ENCODE measurements around the gene SLC6A1. TPM values are rescaled to one million over a fixed set of nuclear protein-coding genes. Genes with fewer than 3 reads are reported as not detected.

The SLC6A1 gene
- total RNA-seq, 1 experiment from 2014 or later, result not detected

DNA sequence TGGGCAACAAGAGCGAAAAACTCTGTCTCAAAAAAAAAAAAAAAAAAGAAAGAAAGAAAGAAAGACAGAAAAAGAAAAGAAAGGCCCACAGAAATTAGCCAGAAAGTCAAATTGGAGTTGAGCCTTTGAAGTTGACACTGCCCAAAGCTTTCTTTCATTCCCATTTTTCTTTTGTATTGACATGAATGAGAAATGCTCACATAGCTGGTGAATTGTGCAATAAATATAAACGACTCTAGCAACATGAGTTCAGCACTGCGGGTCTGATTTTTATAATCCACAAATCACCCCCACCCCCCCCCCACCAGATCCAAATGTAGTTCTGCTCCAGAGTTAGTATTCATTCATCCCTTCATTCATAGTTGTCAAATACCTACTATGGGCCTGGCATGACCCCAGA is 37.4 kb downstream of the SLC6A1 start:
- Mint-ChIP-seq H3K27me3 (ENCODE audit: unreplicated experiment) (peaks cover 89% of the 10 kb centered on the region), H3K4me3 (ENCODE audit: low read depth, unreplicated experiment) (no peak overlapping the region), H3K4me1 (ENCODE audit: low read depth, unreplicated experiment) (no peaks in the 10 kb centered on the region), H3K9me3 (ENCODE audit: low read depth, unreplicated experiment) (peaks cover 9% of the 10 kb centered on the region), H3K36me3 (ENCODE audit: insufficient read depth, unreplicated experiment) (peaks cover 3% of the 10 kb centered on the region), H3K27ac (ENCODE audit: unreplicated experiment) (no peak overlapping the region)
- BruUV-seq (replicated peaks), result no TSS peak
- DNase-seq, result no peak
- TF ChIP-seq, protein P1, sequence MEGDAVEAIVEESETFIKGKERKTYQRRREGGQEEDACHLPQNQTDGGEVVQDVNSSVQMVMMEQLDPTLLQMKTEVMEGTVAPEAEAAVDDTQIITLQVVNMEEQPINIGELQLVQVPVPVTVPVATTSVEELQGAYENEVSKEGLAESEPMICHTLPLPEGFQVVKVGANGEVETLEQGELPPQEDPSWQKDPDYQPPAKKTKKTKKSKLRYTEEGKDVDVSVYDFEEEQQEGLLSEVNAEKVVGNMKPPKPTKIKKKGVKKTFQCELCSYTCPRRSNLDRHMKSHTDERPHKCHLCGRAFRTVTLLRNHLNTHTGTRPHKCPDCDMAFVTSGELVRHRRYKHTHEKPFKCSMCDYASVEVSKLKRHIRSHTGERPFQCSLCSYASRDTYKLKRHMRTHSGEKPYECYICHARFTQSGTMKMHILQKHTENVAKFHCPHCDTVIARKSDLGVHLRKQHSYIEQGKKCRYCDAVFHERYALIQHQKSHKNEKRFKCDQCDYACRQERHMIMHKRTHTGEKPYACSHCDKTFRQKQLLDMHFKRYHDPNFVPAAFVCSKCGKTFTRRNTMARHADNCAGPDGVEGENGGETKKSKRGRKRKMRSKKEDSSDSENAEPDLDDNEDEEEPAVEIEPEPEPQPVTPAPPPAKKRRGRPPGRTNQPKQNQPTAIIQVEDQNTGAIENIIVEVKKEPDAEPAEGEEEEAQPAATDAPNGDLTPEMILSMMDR (IDR thresholded peaks at IDR 0.05; ENCODE audit: unreplicated experiment), result no peak
- intact Hi-C loops (cut with micrococcal nuclease; ENCODE audit: unreplicated experiment), result no loop called here
- CTCF ChIA-PET, result no interaction called here

DNA sequence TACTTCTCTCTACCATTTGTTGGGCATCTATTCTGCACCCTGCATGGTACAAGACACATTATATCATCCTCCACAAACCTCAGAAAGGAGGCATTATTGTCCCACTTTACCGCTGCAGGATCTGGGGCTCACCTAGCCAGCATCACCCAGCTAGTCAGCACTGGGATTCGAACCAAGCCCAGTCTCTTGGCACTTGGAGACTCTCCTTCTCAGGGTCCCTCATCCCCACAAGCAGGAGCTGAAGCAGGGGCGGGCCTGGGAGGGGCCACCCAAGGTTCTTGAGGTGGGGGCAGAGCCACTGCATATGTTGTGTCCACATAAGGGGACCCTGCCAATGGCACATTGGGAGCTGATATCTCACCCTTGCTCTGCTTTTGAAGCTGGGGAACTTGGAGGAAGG is 41.3 kb downstream of the SLC6A1 start:
- Mint-ChIP-seq H3K4me1 (ENCODE audit: low read depth, unreplicated experiment) (no peaks in the 10 kb centered on the region), H3K27ac (ENCODE audit: unreplicated experiment) (no peak overlapping the region), H3K9me3 (ENCODE audit: low read depth, unreplicated experiment) (no peaks in the 10 kb centered on the region), H3K27me3 (ENCODE audit: unreplicated experiment) (peaks cover 89% of the 10 kb centered on the region), H3K4me3 (ENCODE audit: low read depth, unreplicated experiment) (no peak overlapping the region), H3K36me3 (ENCODE audit: insufficient read depth, unreplicated experiment) (no peaks in the 10 kb centered on the region)
- DNase-seq, result no peak
- CTCF ChIA-PET, result interaction anchor here (0.7 kb wide), 1 partner anchor 79 kb away, joined by 4 read pairs; no protein-coding TSS in a partner anchor
- TF ChIP-seq, protein P1 (IDR thresholded peaks at IDR 0.05; ENCODE audit: unreplicated experiment), result no peak
- intact Hi-C loops (cut with micrococcal nuclease; ENCODE audit: unreplicated experiment), result no loop called here
- BruUV-seq (replicated peaks), result no TSS peak

DNA sequence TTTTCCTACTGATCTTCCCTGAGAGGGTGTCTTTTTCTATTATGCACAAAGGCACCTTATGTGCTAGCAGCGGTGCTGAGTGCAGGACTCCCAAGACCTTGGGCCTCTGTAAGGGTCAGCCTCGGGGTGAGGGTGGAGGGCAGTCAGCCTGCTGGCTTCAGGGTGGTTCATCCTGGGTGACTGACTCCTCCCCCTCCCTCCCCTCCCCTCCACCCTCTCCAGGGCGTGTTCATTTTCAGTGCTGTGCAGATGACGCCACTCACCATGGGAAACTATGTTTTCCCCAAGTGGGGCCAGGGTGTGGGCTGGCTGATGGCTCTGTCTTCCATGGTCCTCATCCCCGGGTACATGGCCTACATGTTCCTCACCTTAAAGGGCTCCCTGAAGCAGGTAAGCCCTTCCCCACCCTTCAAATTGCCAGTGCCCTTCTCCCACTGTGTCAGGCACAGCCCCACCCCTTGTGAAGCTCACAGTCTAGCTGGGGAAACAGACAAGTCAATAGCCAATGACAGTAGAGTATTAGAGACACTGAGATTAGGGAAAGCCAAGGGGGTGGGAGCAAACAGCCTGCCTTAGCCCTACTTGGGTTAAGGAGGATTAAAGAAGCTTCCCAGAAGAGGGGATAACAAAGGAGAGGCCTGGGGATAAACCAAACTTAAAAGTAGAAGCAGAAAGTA is 41.9 kb downstream of the SLC6A1 start:
- CTCF ChIA-PET, result no interaction called here
- Mint-ChIP-seq H3K36me3 (ENCODE audit: insufficient read depth, unreplicated experiment) (no peaks in the 10 kb centered on the region), H3K27me3 (ENCODE audit: unreplicated experiment) (peaks cover 89% of the 10 kb centered on the region), H3K4me1 (ENCODE audit: low read depth, unreplicated experiment) (no peaks in the 10 kb centered on the region), H3K9me3 (ENCODE audit: low read depth, unreplicated experiment) (no peaks in the 10 kb centered on the region), H3K27ac (ENCODE audit: unreplicated experiment) (no peak overlapping the region), H3K4me3 (ENCODE audit: low read depth, unreplicated experiment) (no peak overlapping the region)
- no peak for DNase-seq
- intact Hi-C loops (cut with micrococcal nuclease; ENCODE audit: unreplicated experiment), result no loop called here
- BruUV-seq (replicated peaks), result no TSS peak
- TF ChIP-seq, protein P1 (IDR thresholded peaks at IDR 0.05; ENCODE audit: unreplicated experiment), result no peak

DNA sequence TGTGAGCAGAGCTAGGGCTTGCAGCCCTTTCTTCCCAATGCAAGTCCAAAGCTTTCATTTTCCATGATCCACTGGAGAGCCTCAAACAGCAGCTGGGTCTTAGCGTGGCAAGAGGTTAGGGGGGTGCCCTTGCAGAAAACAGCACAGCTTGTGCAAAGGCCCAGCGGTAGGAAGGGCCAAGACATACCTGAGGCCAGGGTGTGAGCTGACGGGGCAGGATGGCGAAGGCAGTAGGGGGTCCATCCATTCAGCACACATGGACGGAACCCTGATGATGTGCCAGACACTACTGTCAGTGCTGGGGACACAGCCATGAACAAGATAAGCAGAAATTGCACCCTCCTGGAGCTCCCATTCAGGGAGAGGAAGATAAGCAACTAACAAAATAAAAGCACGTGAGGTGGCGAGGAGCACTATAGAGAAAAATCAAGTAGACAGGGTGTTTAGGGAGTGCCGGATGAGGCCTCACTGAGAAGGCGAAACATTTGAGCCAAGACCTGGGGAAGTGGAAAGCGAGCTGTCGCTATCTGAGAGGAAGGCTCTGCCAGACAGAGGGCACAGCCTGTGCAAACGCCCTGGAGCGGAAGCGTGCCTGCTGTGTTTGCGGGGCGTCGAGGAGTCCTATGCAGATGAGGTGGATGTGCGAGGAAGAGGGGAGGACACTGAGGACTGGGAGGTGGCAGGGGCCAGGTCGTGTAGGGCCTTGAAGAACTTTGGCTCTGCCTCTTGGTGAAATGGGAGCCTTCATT is 43.4 kb downstream of the SLC6A1 start:
- Mint-ChIP-seq H3K4me3 (ENCODE audit: low read depth, unreplicated experiment) (no peak overlapping the region), H3K27me3 (ENCODE audit: unreplicated experiment) (peaks cover 89% of the 10 kb centered on the region), H3K9me3 (ENCODE audit: low read depth, unreplicated experiment) (no peaks in the 10 kb centered on the region), H3K36me3 (ENCODE audit: insufficient read depth, unreplicated experiment) (no peaks in the 10 kb centered on the region), H3K27ac (ENCODE audit: unreplicated experiment) (no peak overlapping the region), H3K4me1 (ENCODE audit: low read depth, unreplicated experiment) (no peaks in the 10 kb centered on the region)
- TF ChIP-seq, protein P1 (IDR thresholded peaks at IDR 0.05; ENCODE audit: unreplicated experiment), result no peak
- intact Hi-C loops (cut with micrococcal nuclease; ENCODE audit: unreplicated experiment), result no loop called here
- CTCF ChIA-PET, result no interaction called here
- no TSS peak for BruUV-seq (replicated peaks)
- no peak for DNase-seq

All from Calu3 (cell line).